Measurements from ENCODE around the gene CDH12. TPM values are rescaled to one million over a fixed set of nuclear protein-coding genes. Genes with fewer than 3 reads are reported as not detected.

Gene CDH12
- total and polyA plus RNA-seq, 4 donors: 0.02 to 0.33 (median 0.17) TPM; not detected in 1

DNA sequence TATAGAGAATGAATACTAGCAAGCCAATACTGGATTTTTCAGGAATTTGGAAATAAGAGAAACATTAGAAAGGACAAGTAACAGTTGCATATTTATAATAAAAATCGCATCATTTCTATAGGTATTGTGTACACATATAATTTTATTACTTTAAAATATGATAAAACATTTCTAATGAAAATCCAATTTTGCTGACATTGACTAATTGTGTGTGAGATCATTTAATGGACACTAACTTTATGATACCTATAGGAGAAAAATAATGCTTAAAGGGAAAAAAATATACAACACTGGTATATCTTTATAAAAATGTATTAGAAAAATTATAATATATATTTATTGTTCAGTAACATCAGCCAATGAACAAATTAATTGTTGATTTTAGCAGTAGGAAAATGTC, 557.3 kb downstream of the CDH12 start:
- H3K9me3 ChIP-seq (ENCODE audit: control insufficient read depth in 4 of 4, low read length in 3 of 4): peaks cover 3 to 9% (median 6%) of the 10 kb centered on the region in 4 donors
- no peak for DNase-seq (ENCODE audit: low spot score)
- WGBS: 52% methylated on average over 1 of the region's 1 CpG
- no peak overlapping the region for H3K9ac ChIP-seq (ENCODE audit: low read depth in 1 of 2, low read length in 2 of 2)
- H3K36me3 ChIP-seq (ENCODE audit: control insufficient read depth in 4 of 4, insufficient read depth in 3 of 4, low read depth in 1 of 4, low read length in 3 of 4): no peaks in the 10 kb centered on the region
- TF ChIP-seq, protein P1, sequence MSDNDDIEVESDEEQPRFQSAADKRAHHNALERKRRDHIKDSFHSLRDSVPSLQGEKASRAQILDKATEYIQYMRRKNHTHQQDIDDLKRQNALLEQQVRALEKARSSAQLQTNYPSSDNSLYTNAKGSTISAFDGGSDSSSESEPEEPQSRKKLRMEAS (IDR thresholded peaks at IDR 0.05): no peak
- TF ChIP-seq, protein P2, sequence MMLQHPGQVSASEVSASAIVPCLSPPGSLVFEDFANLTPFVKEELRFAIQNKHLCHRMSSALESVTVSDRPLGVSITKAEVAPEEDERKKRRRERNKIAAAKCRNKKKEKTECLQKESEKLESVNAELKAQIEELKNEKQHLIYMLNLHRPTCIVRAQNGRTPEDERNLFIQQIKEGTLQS (IDR thresholded peaks at IDR 0.05): no peak
- TF ChIP-seq, protein P3, sequence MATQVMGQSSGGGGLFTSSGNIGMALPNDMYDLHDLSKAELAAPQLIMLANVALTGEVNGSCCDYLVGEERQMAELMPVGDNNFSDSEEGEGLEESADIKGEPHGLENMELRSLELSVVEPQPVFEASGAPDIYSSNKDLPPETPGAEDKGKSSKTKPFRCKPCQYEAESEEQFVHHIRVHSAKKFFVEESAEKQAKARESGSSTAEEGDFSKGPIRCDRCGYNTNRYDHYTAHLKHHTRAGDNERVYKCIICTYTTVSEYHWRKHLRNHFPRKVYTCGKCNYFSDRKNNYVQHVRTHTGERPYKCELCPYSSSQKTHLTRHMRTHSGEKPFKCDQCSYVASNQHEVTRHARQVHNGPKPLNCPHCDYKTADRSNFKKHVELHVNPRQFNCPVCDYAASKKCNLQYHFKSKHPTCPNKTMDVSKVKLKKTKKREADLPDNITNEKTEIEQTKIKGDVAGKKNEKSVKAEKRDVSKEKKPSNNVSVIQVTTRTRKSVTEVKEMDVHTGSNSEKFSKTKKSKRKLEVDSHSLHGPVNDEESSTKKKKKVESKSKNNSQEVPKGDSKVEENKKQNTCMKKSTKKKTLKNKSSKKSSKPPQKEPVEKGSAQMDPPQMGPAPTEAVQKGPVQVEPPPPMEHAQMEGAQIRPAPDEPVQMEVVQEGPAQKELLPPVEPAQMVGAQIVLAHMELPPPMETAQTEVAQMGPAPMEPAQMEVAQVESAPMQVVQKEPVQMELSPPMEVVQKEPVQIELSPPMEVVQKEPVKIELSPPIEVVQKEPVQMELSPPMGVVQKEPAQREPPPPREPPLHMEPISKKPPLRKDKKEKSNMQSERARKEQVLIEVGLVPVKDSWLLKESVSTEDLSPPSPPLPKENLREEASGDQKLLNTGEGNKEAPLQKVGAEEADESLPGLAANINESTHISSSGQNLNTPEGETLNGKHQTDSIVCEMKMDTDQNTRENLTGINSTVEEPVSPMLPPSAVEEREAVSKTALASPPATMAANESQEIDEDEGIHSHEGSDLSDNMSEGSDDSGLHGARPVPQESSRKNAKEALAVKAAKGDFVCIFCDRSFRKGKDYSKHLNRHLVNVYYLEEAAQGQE (IDR thresholded peaks at IDR 0.05): no peak
- TF ChIP-seq, protein P4, sequence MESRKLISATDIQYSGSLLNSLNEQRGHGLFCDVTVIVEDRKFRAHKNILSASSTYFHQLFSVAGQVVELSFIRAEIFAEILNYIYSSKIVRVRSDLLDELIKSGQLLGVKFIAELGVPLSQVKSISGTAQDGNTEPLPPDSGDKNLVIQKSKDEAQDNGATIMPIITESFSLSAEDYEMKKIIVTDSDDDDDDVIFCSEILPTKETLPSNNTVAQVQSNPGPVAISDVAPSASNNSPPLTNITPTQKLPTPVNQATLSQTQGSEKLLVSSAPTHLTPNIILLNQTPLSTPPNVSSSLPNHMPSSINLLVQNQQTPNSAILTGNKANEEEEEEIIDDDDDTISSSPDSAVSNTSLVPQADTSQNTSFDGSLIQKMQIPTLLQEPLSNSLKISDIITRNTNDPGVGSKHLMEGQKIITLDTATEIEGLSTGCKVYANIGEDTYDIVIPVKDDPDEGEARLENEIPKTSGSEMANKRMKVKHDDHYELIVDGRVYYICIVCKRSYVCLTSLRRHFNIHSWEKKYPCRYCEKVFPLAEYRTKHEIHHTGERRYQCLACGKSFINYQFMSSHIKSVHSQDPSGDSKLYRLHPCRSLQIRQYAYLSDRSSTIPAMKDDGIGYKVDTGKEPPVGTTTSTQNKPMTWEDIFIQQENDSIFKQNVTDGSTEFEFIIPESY (IDR thresholded peaks at IDR 0.05): no peak
- TF ChIP-seq EGR1 (IDR thresholded peaks at IDR 0.05; ENCODE audit: low read depth in 2 of 2) (no peak), YY1 (IDR thresholded peaks at IDR 0.05) (no peak), GABPA (IDR thresholded peaks at IDR 0.05 in 1 of 2, conservative IDR thresholded peaks at IDR 0.05 in 1 of 2) (no peak), TAF1 (conservative IDR thresholded peaks at IDR 0.05) (no peak), HNF4G (IDR thresholded peaks at IDR 0.05) (no peak), RAD21 (IDR thresholded peaks at IDR 0.05) (no peak), FOXA1 (IDR thresholded peaks at IDR 0.05) (no peak), NR2F2 (IDR thresholded peaks at IDR 0.05) (no peak), SP1 (IDR thresholded peaks at IDR 0.05) (no peak), RXRA (IDR thresholded peaks at IDR 0.05) (no peak), JUND (IDR thresholded peaks at IDR 0.05) (no peak), FOXA2 (IDR thresholded peaks at IDR 0.05) (no peak)
- TF ChIP-seq, protein P5, sequence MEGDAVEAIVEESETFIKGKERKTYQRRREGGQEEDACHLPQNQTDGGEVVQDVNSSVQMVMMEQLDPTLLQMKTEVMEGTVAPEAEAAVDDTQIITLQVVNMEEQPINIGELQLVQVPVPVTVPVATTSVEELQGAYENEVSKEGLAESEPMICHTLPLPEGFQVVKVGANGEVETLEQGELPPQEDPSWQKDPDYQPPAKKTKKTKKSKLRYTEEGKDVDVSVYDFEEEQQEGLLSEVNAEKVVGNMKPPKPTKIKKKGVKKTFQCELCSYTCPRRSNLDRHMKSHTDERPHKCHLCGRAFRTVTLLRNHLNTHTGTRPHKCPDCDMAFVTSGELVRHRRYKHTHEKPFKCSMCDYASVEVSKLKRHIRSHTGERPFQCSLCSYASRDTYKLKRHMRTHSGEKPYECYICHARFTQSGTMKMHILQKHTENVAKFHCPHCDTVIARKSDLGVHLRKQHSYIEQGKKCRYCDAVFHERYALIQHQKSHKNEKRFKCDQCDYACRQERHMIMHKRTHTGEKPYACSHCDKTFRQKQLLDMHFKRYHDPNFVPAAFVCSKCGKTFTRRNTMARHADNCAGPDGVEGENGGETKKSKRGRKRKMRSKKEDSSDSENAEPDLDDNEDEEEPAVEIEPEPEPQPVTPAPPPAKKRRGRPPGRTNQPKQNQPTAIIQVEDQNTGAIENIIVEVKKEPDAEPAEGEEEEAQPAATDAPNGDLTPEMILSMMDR (IDR thresholded peaks at IDR 0.05; ENCODE audit: low read depth, low read length, missing input control): no peak
- no peak overlapping the region for H3K4me3 ChIP-seq (ENCODE audit: low read depth in 1 of 3, low read length in 3 of 3)
- H3K27me3 ChIP-seq (ENCODE audit: control insufficient read depth in 4 of 4, insufficient read depth in 4 of 4, low read length in 3 of 4): no peaks in the 10 kb centered on the region
- no peak overlapping the region for H3K27ac ChIP-seq (ENCODE audit: low read depth in 1 of 2, low read length in 2 of 2)
- H3K4me1 ChIP-seq (ENCODE audit: control insufficient read depth in 4 of 4, insufficient read depth in 4 of 4, low read length in 3 of 4): no peaks in the 10 kb centered on the region

DNA sequence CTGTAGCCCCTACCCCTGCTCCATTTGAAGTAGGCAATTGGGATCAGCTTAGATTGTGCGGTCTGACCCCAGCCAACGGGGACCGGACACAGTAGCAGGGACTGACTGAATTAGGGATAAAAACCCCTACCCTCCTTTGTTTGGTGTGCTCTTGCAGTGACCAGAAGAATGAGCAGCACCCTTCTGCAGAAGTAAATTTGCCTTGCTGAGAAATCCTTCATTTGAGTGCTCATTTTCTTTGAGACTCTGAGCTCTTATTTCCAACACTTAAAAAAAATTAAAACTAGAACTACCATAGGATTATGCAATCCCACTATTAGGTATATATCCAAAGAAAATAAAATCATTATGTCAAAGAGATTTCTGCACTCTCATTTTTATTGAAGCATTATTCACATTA, 560.0 kb downstream of the CDH12 start:
- no peak overlapping the region for H3K27ac ChIP-seq (ENCODE audit: low read depth in 1 of 2, low read length in 2 of 2)
- H3K9ac ChIP-seq (ENCODE audit: low read depth in 1 of 2, low read length in 2 of 2): no peak overlapping the region
- no peak for TF ChIP-seq EGR1 (IDR thresholded peaks at IDR 0.05; ENCODE audit: low read depth in 2 of 2)
- TF ChIP-seq, protein P4 (IDR thresholded peaks at IDR 0.05): no peak
- TF ChIP-seq FOXA2 (IDR thresholded peaks at IDR 0.05): no peak
- TF ChIP-seq NR2F2 (IDR thresholded peaks at IDR 0.05): no peak
- no peak for TF ChIP-seq TAF1 (conservative IDR thresholded peaks at IDR 0.05)
- no peak for TF ChIP-seq HNF4G (IDR thresholded peaks at IDR 0.05)
- TF ChIP-seq, protein P2 (IDR thresholded peaks at IDR 0.05): no peak
- H3K27me3 ChIP-seq (ENCODE audit: control insufficient read depth in 4 of 4, insufficient read depth in 4 of 4, low read length in 3 of 4): no peaks in the 10 kb centered on the region
- no peak for DNase-seq (ENCODE audit: low spot score)
- no peak overlapping the region for H3K4me3 ChIP-seq (ENCODE audit: low read depth in 1 of 3, low read length in 3 of 3)
- WGBS: 90% methylated on average over 3 of the region's 3 CpGs
- no peaks in the 10 kb centered on the region for H3K4me1 ChIP-seq (ENCODE audit: control insufficient read depth in 4 of 4, insufficient read depth in 4 of 4, low read length in 3 of 4)
- H3K9me3 ChIP-seq (ENCODE audit: control insufficient read depth in 4 of 4, low read length in 3 of 4): peaks cover 3 to 9% (median 7%) of the 10 kb centered on the region in 4 donors
- no peaks in the 10 kb centered on the region for H3K36me3 ChIP-seq (ENCODE audit: control insufficient read depth in 4 of 4, insufficient read depth in 3 of 4, low read depth in 1 of 4, low read length in 3 of 4)
